Right atrium auricular region (tissue), 2 donors: ENCODE results near the gene KIRREL3. TPM values are rescaled to one million over a fixed set of nuclear protein-coding genes. Genes with fewer than 3 reads are reported as not detected.

ENCODE experiments used
- DNase-seq: peaks from one replicate; pipeline ENCODE4 v3.0.0-alpha.2; 2019; ENCODE audit warnings: low spot score
- H3K27ac ChIP-seq, 2 donors: fragments of 200-600 bp; sonication (generic); 1 replicate in 1 of 2; 2 replicates in 1 of 2; pipeline ENCODE4 v1.5.1; 2016 to 2019
- H3K27me3 ChIP-seq, 2 donors: fragments of 200-600 bp; sonication (generic); one replicate each; pipeline versions ENCODE4 v1.5.1 to v1.6.0; 2017 to 2019
- H3K36me3 ChIP-seq: fragments of 200-600 bp; sonication (generic); one replicate; pipeline ENCODE4 v1.5.1; 2016
- H3K4me1 ChIP-seq, 2 donors: fragments of 200-600 bp; sonication (generic); one replicate each; pipeline versions ENCODE4 v1.5.1 to v1.6.0; 2017 to 2019
- H3K4me3 ChIP-seq, 2 donors: fragments of 200-600 bp; sonication (generic); 1 replicate in 1 of 2; 2 replicates in 1 of 2; pipeline ENCODE4 v1.5.1; 2017 to 2019; ENCODE audit warnings: mild to moderate bottlenecking in 1 of 2, moderate library complexity in 1 of 2
- H3K9me3 ChIP-seq, 2 donors: fragments of 200-600 bp; sonication (generic); one replicate each; pipeline ENCODE4 v1.5.1; 2019
- total RNA-seq, 2 donors: library from RNA; depleted of rRNA; stranded (reverse); fragments of >200 nt; gene quantifications; one replicate each; pipeline ENCODE4 v1.1.0, GENCODE V29; 2016
- TF ChIP-seq, protein P1 (sequence below), 2 donors: fragments of 200-600 bp; sonication (generic); IDR thresholded peaks; one replicate each; pipeline ENCODE4 v1.5.1; 2019; ENCODE audit warnings: antibody characterized with exemption in 2 of 2

The KIRREL3 gene
- total RNA-seq, 2 donors from 2014 or later = 0.51 to 0.74 TPM

DNA sequence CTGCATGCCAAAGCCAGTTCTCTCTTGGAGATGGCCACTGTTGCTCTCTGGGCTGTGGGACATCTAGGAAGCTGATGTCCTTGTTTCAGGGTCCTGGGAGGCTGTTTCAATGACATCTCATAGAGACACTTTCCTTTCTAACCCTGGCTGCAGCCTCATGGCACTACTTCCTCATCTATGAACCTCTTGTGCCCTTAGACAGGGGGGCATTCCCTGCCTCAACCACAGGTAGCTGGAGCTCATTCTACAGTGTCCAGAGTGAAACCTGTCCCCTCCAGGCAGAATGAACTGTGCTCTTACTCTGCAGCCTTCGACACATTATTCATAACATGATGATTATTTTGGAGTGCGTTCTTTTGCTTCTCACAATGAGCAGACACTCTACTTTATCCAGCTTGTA is 335.9 kb downstream of the KIRREL3 start:
- DNase-seq = no peak
- H3K9me3 ChIP-seq = no peaks in the 10 kb centered on the region
- TF ChIP-seq, protein P1, sequence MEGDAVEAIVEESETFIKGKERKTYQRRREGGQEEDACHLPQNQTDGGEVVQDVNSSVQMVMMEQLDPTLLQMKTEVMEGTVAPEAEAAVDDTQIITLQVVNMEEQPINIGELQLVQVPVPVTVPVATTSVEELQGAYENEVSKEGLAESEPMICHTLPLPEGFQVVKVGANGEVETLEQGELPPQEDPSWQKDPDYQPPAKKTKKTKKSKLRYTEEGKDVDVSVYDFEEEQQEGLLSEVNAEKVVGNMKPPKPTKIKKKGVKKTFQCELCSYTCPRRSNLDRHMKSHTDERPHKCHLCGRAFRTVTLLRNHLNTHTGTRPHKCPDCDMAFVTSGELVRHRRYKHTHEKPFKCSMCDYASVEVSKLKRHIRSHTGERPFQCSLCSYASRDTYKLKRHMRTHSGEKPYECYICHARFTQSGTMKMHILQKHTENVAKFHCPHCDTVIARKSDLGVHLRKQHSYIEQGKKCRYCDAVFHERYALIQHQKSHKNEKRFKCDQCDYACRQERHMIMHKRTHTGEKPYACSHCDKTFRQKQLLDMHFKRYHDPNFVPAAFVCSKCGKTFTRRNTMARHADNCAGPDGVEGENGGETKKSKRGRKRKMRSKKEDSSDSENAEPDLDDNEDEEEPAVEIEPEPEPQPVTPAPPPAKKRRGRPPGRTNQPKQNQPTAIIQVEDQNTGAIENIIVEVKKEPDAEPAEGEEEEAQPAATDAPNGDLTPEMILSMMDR (IDR thresholded peaks at IDR 0.05) = no peak
- H3K27ac ChIP-seq = no peak overlapping the region
- H3K4me1 ChIP-seq = no peaks in the 10 kb centered on the region
- no peak overlapping the region for H3K4me3 ChIP-seq
- no peaks in the 10 kb centered on the region for H3K27me3 ChIP-seq
- no peaks in the 10 kb centered on the region for H3K36me3 ChIP-seq

DNA sequence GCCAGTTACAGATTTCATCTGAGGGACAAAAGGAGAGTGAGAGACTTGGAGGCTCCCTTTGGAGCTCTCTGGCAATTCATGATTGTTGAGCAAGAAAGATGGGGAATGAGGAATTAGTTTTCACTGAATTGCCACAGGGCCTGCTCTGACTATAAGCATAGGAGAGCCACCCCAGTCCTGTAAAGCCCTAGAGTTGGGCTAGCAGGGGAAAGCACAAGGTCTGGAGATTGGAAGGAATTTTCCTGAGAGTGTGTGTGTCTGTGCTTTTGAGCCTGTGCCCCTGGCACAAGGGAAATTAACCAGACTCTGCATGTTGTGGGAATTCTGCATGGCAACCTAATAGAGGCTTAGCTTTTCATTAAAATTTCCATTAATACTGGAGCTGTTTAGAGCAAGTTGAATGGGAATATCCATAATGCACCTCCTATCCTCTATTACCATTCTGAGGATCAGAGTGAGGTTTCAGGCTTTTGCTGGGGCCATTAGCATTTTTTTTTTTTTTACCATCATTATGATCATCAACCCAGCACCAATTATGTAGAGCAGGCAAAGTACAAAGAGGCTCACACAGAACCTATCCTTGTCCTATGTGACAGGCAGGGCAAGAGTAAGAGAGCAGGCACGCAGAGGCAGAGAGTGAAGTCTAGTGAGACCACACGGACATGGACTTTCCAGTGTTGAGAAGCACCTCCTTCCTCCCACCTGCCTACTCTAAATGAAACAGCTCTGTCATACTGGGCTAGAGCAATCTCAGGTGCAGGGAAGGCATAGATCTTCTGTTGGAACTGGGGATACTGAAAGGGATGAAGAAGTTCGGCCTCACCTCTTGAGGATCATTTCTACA is 336.6 kb downstream of the KIRREL3 start:
- Histone ChIP-seq H3K27me3 (no peaks in the 10 kb centered on the region), H3K4me3 (no peak overlapping the region), H3K9me3 (no peaks in the 10 kb centered on the region), H3K27ac (no peak overlapping the region), H3K36me3 (no peaks in the 10 kb centered on the region), H3K4me1 (no peaks in the 10 kb centered on the region)
- DNase-seq = no peak
- TF ChIP-seq, protein P1 (IDR thresholded peaks at IDR 0.05) = no peak

DNA sequence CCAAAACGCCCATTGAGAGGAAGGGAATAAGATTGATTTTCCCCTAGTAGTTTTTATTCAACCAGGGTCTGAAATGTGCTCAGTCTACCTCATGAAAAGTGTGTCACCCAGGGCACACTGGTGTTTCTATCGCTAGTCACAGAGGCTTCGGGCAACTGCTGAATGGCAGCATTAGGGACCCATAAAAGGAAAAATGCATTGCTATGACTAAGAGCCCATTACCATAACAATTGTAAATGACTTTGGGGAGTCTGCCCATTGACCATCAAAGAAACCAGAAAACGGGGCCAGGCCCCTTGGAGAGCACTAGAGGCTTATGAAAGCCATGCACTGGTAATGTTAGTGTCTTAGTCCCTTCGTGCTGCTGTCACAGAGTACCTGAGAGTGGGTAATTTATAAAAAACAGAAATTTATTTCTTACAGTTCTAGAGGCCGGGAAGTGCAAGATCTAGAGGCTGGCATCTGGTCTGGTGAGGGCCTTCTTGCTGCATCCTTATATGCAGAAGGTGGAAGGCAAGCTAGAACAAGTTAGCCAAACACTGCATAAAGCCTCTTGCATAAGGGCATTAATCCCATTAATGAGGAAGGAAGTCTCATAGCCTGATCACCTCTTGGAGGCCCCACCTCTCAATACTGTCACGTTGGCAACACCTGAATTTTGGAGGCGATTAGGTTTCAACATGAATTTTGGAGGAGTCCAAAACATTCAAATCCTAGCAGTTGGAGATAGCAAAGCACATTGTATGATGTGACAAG is 338.4 kb downstream of the KIRREL3 start:
- Histone ChIP-seq H3K27me3 (no peaks in the 10 kb centered on the region), H3K9me3 (no peaks in the 10 kb centered on the region), H3K4me1 (no peaks in the 10 kb centered on the region), H3K36me3 (no peaks in the 10 kb centered on the region), H3K27ac (no peak overlapping the region), H3K4me3 (no peak overlapping the region)
- TF ChIP-seq, protein P1 (IDR thresholded peaks at IDR 0.05) = no peak
- no peak for DNase-seq

DNA sequence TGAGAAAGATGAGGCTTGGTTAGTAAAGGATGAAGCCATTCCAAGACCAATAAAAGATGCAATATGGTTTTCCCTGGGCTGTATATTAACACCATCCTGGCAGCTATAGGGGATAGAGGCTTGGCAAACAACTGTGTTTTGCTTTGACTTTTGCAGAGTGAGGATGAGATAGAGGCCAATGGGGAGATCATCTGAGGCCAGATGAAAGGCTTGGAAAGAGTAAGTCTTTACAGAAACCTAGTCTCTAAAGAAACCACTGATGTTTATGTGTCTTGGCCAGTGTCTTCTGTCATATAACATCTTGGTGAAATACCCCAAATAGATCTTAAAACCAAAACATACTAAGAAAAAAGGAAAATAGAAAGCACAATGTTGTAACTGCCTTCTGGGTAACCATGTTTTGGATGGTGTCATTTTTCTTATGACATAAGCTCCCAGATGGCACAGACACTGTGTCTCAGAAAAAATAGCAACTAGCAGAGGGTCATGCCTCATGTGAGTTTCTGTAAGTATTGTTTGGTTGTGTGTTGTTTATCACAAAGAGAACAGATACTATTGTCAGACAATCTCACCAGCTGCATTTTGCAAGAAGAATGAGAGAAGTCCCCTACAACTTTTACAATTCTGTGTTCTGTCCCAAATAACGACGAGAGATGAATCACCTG is 339.7 kb downstream of the KIRREL3 start:
- no peak for DNase-seq
- TF ChIP-seq, protein P1 (IDR thresholded peaks at IDR 0.05) = no peak
- Histone ChIP-seq H3K9me3 (no peaks in the 10 kb centered on the region), H3K27me3 (no peaks in the 10 kb centered on the region), H3K4me1 (no peaks in the 10 kb centered on the region), H3K4me3 (no peak overlapping the region), H3K36me3 (no peaks in the 10 kb centered on the region), H3K27ac (no peak overlapping the region)

DNA sequence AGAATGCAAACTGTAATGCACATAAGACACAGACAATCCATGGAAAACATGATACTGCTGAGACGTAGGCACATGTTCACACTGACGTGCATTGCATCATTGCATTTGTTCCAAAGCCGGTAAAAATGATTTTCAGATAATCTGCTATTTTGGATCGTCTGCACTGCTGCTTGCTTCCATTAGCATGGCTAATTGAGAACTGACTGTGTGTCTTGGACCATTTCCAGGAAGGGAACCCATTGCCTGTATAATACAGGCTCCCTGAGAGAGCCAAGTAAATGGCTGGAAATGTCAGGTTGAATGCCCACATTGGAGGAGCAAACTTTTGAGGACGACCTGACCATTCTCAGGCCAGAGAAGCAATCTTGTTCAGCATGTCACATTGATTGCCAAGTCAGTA is 340.2 kb downstream of the KIRREL3 start:
- TF ChIP-seq, protein P1 (IDR thresholded peaks at IDR 0.05) = no peak
- Histone ChIP-seq H3K4me3 (no peak overlapping the region), H3K27ac (no peak overlapping the region)

More for the DNA sequence above, 340.2 kb downstream of the KIRREL3 start:
- H3K36me3 ChIP-seq = no peaks in the 10 kb centered on the region
- peaks cover 0 to under 1% of the 10 kb centered on the region in 2 donors for H3K4me1 ChIP-seq
- H3K27me3 ChIP-seq = no peaks in the 10 kb centered on the region
- DNase-seq = no peak
- H3K9me3 ChIP-seq = no peaks in the 10 kb centered on the region
